Measurements from ENCODE around the gene SH3RF3. TPM values are rescaled to one million over a fixed set of nuclear protein-coding genes. Genes with fewer than 3 reads are reported as not detected.
A peak's percentile ranks its signal among the peaks of the same experiment; 100 is the strongest.

SH3RF3 gene
- total RNA-seq, 6 donors from 2014 or later, result 4.1 to 21.0 (median 8.0) TPM

GRCh38 chr2:109312902-109313301, 183.9 kb downstream of the SH3RF3 start:
- Histone ChIP-seq H3K36me3 (no peaks in the 10 kb centered on the region), H3K9me3 (no peaks in the 10 kb centered on the region), H3K27me3 (no peaks in the 10 kb centered on the region), H3K4me3 (no peak overlapping the region), H3K4me1 (peaks cover 4 to 10% (median 8%) of the 10 kb centered on the region in 4 donors), H3K27ac (no peak overlapping the region)
- WGBS, 2 donors, result 95 to 97% methylated on average over 5 of the region's 5 CpGs
- no peak for ATAC-seq (ENCODE audit: low FRiP score in 2 of 2)
- TF ChIP-seq POLR2A (IDR thresholded peaks at IDR 0.05) (no peak), EP300 (IDR thresholded peaks at IDR 0.05) (no peak), POLR2AphosphoS5 (IDR thresholded peaks at IDR 0.05) (no peak)
- TF ChIP-seq, protein P1, sequence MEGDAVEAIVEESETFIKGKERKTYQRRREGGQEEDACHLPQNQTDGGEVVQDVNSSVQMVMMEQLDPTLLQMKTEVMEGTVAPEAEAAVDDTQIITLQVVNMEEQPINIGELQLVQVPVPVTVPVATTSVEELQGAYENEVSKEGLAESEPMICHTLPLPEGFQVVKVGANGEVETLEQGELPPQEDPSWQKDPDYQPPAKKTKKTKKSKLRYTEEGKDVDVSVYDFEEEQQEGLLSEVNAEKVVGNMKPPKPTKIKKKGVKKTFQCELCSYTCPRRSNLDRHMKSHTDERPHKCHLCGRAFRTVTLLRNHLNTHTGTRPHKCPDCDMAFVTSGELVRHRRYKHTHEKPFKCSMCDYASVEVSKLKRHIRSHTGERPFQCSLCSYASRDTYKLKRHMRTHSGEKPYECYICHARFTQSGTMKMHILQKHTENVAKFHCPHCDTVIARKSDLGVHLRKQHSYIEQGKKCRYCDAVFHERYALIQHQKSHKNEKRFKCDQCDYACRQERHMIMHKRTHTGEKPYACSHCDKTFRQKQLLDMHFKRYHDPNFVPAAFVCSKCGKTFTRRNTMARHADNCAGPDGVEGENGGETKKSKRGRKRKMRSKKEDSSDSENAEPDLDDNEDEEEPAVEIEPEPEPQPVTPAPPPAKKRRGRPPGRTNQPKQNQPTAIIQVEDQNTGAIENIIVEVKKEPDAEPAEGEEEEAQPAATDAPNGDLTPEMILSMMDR (IDR thresholded peaks at IDR 0.05), result no peak
- no peak for DNase-seq

- no peak overlapping the region for H3K27ac ChIP-seq
- 89 to 93% methylated on average over 3 to 4 of the region's 4 CpGs for WGBS, 2 donors
- H3K4me3 ChIP-seq, result no peak overlapping the region
- peaks cover 4 to 14% (median 9%) of the 10 kb centered on the region in 4 donors for H3K4me1 ChIP-seq
- TF ChIP-seq POLR2A (IDR thresholded peaks at IDR 0.05) (no peak), POLR2AphosphoS5 (IDR thresholded peaks at IDR 0.05) (no peak), EP300 (IDR thresholded peaks at IDR 0.05) (no peak)
- TF ChIP-seq, protein P1 (IDR thresholded peaks at IDR 0.05), result no peak
- no peaks in the 10 kb centered on the region for H3K36me3 ChIP-seq
- ATAC-seq (ENCODE audit: low FRiP score in 2 of 2), result no peak
- no peaks in the 10 kb centered on the region for H3K27me3 ChIP-seq
- H3K9me3 ChIP-seq, result no peaks in the 10 kb centered on the region
- DNase-seq, result no peak
Observed at GRCh38 chr2:109313343-109313742, 184.3 kb downstream of the SH3RF3 start.

GRCh38 chr2:109316091-109316490, 187.1 kb downstream of the SH3RF3 start:
- no peaks in the 10 kb centered on the region for H3K27me3 ChIP-seq
- DNase-seq, result no peak
- H3K4me1 ChIP-seq, result peaks cover 17 to 36% (median 31%) of the 10 kb centered on the region in 4 donors
- no peaks in the 10 kb centered on the region for H3K36me3 ChIP-seq
- 81 to 89% methylated on average over 2 of the region's 2 CpGs for WGBS, 2 donors
- ATAC-seq (ENCODE audit: low FRiP score in 2 of 2), result no peak
- no peaks in the 10 kb centered on the region for H3K9me3 ChIP-seq
- no peak overlapping the region for H3K4me3 ChIP-seq
- TF ChIP-seq POLR2AphosphoS5 (IDR thresholded peaks at IDR 0.05) (no peak), EP300 (IDR thresholded peaks at IDR 0.05) (no peak), POLR2A (IDR thresholded peaks at IDR 0.05) (no peak)
- TF ChIP-seq, protein P1 (IDR thresholded peaks at IDR 0.05), result no peak
- peak overlapping the region in 1 of 4 donors; percentile 11 for H3K27ac ChIP-seq

GRCh38 chr2:109317471-109318095, 188.6 kb downstream of the SH3RF3 start:
- no peaks in the 10 kb centered on the region for H3K27me3 ChIP-seq
- WGBS, 2 donors, result 85 to 89% methylated on average over 15 of the region's 15 CpGs
- no peak overlapping the region for H3K4me3 ChIP-seq
- H3K9me3 ChIP-seq, result no peaks in the 10 kb centered on the region
- DNase-seq (no peak), ATAC-seq (ENCODE audit: low FRiP score in 2 of 2) (no peak)
- peaks cover 28 to 44% (median 36%) of the 10 kb centered on the region in 4 donors for H3K4me1 ChIP-seq
- H3K36me3 ChIP-seq, result no peaks in the 10 kb centered on the region
- TF ChIP-seq, protein P1 (IDR thresholded peaks at IDR 0.05), result no peak
- TF ChIP-seq EP300 (IDR thresholded peaks at IDR 0.05), result no peak
- no peak for TF ChIP-seq POLR2A (IDR thresholded peaks at IDR 0.05)
- no peak for TF ChIP-seq POLR2AphosphoS5 (IDR thresholded peaks at IDR 0.05)
- peak overlapping the region; percentile 69 to 84 (median 73) for H3K27ac ChIP-seq

Data from upper lobe of left lung (tissue), 6 donors.